ENCODE measurements around the gene EPHB1.

EPHB1 gene

GRCh38 chr3:134874737-134875413, 79.8 kb downstream of the EPHB1 start:
- in situ Hi-C loops (cut with HindIII; ENCODE audit: low sequenced_read_pairs), result no loop called here

GRCh38 chr3:134876836-134877235, 81.8 kb downstream of the EPHB1 start:
- in situ Hi-C loops (cut with HindIII; ENCODE audit: low sequenced_read_pairs), result no loop called here

- in situ Hi-C loops (cut with HindIII; ENCODE audit: low sequenced_read_pairs), result no loop called here
Observed at GRCh38 chr3:134877788-134878187, 82.7 kb downstream of the EPHB1 start.

- in situ Hi-C loops (cut with HindIII; ENCODE audit: low sequenced_read_pairs), result no loop called here
Observed at GRCh38 chr3:134879990-134880389, 84.9 kb downstream of the EPHB1 start.

GRCh38 chr3:134880431-134880830, 85.4 kb downstream of the EPHB1 start:
- in situ Hi-C loops (cut with HindIII; ENCODE audit: low sequenced_read_pairs), result no loop called here

- in situ Hi-C loops (cut with HindIII; ENCODE audit: low sequenced_read_pairs), result no loop called here
Observed at GRCh38 chr3:134881305-134881704, 86.2 kb downstream of the EPHB1 start.

- in situ Hi-C loops (cut with HindIII; ENCODE audit: low sequenced_read_pairs), result no loop called here
Observed at GRCh38 chr3:134883697-134884385, 88.8 kb downstream of the EPHB1 start.

GRCh38 chr3:134885877-134886621, 91.0 kb downstream of the EPHB1 start:
- in situ Hi-C loops (cut with HindIII; ENCODE audit: low sequenced_read_pairs), result no loop called here

- in situ Hi-C loops (cut with HindIII; ENCODE audit: low sequenced_read_pairs), result no loop called here
Observed at GRCh38 chr3:134886991-134887390, 91.9 kb downstream of the EPHB1 start.

GRCh38 chr3:134887536-134887935, 92.5 kb downstream of the EPHB1 start:
- in situ Hi-C loops (cut with HindIII; ENCODE audit: low sequenced_read_pairs), result no loop called here

- in situ Hi-C loops (cut with HindIII; ENCODE audit: low sequenced_read_pairs), result no loop called here
Observed at GRCh38 chr3:134892326-134892725, 97.3 kb downstream of the EPHB1 start.

- in situ Hi-C loops (cut with HindIII; ENCODE audit: low sequenced_read_pairs), result no loop called here
Observed at GRCh38 chr3:134892761-134893160, 97.7 kb downstream of the EPHB1 start.

- in situ Hi-C loops (cut with HindIII; ENCODE audit: low sequenced_read_pairs), result no loop called here
Observed at GRCh38 chr3:134894533-134894932, 99.5 kb downstream of the EPHB1 start.

GRCh38 chr3:134895181-134895580, 100.1 kb downstream of the EPHB1 start:
- in situ Hi-C loops (cut with HindIII; ENCODE audit: low sequenced_read_pairs), result no loop called here

GRCh38 chr3:134896141-134896540, 101.1 kb downstream of the EPHB1 start:
- in situ Hi-C loops (cut with HindIII; ENCODE audit: low sequenced_read_pairs), result no loop called here

GRCh38 chr3:134896696-134897095, 101.6 kb downstream of the EPHB1 start:
- in situ Hi-C loops (cut with HindIII; ENCODE audit: low sequenced_read_pairs), result no loop called here

GRCh38 chr3:134897391-134898141, 102.5 kb downstream of the EPHB1 start:
- in situ Hi-C loops (cut with HindIII; ENCODE audit: low sequenced_read_pairs), result no loop called here

- in situ Hi-C loops (cut with HindIII; ENCODE audit: low sequenced_read_pairs), result no loop called here
Observed at GRCh38 chr3:134898181-134898754, 103.2 kb downstream of the EPHB1 start.

GRCh38 chr3:134899786-134900185, 104.7 kb downstream of the EPHB1 start:
- in situ Hi-C loops (cut with HindIII; ENCODE audit: low sequenced_read_pairs), result no loop called here

- in situ Hi-C loops (cut with HindIII; ENCODE audit: low sequenced_read_pairs), result no loop called here
Observed at GRCh38 chr3:134900482-134900881, 105.4 kb downstream of the EPHB1 start.

GRCh38 chr3:134901461-134901860, 106.4 kb downstream of the EPHB1 start:
- in situ Hi-C loops (cut with HindIII; ENCODE audit: low sequenced_read_pairs), result no loop called here

Data from DLD1 (cell line).